Activated CD4-positive, CD25-positive, alpha-beta regulatory T cell (primary cell): ENCODE results near the gene PIAS1.
"Not testable (repeated sequence)": the region's sequence is repeated elsewhere in the genome, so short reads cannot be mapped to it uniquely, and the experiment has no call there.

Experiments used
- DNase-seq, 4 experiments: peaks; one replicate each; lab custom pipeline; 2025; lab: John Stamatoyannopoulos, UW

The PIAS1 gene

DNA sequence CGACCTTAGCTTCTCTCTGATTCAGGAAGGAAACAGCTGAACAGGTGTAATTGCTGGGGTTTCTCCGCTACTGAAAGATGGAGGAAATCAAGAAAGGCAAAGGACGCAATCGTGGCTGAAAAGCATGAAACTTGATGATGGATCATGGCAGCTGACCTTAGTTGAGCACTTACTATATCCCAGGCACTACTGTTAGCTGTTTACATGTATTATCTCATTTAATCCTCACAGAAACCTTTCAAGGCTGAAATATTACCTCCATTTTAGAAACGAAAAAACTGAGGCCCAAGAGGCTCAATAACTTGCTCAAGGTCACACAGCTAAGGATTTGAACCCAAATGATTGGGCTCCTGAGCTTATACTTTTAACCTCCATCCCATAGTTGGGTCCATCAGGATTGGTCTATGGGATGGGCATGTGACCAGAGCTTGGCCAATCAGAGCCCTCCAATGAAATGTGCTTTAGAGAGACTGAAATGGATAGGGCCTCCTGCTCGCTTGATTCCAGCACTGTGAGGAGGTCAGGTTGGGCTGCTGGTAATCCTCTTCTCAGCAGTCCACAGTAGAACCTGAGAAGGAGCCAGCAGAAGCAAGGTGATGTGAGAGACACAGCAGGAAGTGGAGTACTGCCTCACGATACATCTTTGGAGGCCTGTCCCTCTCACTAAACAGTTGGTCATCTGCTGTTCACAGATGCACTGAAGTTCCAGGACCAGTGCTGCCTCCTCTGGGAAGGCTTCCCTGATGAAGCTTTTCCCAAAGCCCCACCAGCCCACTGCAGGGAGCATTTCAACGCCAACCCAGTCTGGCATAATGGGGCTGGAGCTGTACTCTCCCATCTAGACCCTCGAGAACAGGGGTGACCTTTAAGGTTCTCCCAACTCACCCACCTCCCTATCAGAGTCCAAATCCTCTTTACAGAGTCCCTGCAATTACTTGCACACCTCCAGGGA lies 165.0 kb downstream of the PIAS1 start:
- no peak for DNase-seq

DNA sequence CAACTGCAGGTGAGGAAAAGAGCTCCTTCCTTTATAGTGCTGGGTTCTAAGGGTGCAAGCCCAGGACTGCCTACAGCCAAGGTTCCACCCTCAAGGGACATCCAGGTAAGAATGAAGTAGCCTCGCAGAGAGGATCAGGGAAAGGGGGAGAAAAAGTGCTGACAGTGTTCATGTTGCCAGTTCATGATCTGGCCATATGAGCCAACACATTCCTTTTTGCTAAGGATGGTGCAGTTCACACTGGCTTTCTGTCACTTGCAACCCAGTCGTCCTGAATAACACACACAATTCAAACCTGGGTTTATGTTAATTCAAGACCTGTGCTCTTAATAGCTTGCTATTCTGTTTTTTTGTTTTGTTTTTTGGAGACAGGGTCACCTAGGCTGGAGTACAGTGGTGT lies 166.4 kb downstream of the PIAS1 start:
- DNase-seq: no peak

DNA sequence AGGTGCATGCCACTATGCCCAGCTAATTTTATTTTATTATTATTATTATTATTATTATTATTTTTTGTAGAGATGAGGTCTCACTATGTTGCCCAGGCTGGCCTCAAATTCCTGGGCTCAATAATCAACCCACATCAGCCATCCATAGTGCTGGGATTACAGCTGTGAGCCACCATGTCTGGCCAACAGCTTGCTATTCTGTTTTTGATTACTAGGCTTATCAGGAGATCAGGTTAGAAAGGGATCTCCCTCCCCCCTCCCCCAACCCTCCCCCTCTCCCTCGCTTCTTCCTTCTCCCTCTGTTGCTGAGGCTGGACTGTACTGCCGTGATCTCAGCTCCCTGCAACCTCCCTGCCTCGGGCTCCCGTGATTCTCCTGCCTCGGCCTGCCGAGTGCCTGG lies 166.9 kb downstream of the PIAS1 start:
- no peak for DNase-seq

DNA sequence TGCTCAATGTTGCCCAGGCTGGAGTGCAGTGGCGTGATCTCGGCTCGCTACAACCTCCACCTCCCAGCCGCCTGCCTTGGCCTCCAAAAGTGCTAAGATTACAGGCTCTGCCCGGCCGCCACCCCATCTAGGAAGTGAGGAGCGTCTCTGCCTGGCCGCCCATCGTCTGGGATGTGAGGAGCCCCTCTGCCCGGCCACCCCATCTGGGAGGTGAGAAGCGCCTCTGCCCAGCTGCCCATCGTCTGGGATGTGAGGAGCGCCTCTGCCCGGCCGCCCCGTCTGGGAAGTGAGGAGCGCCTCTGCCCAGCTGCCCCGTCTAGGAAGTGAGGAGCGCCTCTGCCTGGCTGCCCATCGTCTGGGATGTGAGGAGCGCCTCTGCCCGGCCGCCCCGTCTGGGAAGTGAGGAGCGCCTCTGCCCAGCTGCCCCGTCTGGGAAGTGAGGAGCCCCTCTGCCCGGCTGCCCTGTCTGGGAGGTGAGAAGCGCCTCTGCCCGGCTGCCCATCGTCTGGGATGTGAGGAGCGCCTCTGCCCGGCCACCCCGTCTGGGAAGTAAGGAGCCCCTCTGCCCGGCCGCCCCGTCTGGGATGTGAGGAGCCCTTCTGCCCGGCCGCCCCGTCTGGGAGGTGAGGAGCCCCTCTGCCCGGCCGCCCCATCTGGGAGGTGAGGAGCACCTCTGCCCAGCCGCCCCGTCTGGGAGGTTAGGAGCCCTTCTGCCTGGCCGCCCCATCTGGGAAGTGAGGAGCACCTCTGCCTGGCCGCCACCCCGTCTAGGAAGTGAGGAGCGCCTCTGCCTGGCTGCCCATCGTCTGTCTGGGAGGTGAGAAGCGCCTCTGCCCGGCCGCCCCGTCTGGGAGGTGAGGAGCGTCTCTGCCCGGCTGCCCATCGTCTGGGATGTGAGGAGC lies 167.7 kb downstream of the PIAS1 start:
- DNase-seq: not testable (repeated sequence)

DNA sequence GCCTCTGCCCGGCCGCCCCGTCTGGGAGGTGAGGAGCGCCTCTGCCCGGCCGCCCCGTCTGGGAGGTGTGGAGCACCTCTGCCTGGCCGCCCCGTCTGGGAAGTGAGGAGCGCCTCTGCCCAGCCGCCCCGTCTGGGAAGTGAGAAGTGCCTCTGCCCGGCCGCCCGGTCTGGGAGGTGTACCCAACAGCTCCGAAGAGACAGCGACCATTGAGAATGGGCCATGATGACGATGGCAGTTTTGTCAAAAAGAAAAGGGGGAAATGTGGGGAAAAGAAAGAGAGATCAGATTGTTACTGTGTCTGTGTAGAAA lies 168.3 kb downstream of the PIAS1 start:
- DNase-seq: not testable (repeated sequence)

DNA sequence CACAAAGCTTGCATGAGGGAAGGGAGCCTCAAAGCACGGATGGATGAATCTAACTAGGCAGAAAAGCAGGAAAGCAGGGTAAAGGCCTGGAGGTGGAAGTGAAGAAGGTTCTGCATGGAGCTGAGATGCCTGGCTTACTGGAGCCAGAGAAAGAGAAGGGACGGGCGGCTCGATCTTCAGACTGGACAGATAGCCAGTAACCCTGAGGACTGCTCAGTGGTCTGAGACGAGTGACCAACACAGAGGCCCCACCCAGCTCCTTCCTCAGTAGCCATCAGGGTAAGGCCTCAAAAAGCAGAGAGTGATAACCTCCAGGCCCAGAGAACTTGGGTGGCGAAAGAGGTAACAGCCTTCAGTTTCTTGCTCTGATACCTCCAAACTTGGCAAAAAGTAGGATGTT lies 169.1 kb downstream of the PIAS1 start:
- no peak for DNase-seq

DNA sequence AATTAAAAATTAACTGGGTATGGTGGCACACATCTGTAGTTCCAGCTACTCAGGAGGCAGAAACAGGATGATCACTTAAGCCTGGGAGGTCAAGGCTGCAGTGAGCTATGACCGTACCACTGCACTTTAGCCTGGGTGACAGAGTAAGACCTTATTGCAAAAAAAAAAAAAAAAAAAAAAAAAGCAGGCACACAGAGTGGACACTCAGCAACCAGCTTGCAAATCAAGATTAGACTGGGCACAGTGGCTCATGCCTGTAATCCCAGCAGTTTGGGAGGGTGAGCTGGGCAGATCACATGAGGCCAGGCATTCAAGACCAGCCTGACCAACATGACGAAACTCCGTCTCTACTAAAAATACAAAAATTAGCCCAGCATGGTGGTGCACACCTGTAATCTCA lies 170.0 kb downstream of the PIAS1 start:
- no peak for DNase-seq

DNA sequence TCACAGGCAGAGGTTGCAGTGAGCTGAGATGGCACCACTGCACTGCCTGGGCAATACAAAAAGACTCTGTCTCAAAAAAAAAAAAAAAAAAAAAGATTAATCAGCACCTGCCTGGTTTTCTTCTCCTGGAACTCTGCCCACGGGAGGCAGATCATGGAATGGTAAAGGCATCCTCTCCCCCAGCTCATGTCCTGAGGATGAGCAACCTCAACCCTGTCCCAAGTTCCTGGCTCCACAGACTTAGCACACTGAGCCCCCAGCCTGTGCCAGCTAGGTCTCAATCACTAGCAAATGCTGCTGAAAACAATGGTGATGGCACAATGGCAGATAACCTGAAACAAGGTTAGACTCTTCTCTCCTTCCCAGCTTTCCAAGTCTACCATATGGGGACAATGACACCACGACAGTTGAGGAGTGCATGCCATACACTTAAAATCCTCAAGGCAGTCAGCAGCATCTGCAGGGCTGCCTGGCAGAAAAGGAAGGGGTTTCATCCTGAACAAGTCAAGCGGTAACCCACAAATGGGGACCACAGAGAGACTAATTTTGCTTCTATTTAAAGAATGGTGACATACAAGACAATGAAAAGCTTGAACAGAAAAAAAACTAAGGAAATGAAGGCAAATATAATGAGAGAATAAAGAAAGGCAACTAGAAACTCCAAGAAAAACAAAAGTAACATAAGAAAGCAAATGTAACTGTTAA lies 170.6 kb downstream of the PIAS1 start:
- DNase-seq: no peak

DNA sequence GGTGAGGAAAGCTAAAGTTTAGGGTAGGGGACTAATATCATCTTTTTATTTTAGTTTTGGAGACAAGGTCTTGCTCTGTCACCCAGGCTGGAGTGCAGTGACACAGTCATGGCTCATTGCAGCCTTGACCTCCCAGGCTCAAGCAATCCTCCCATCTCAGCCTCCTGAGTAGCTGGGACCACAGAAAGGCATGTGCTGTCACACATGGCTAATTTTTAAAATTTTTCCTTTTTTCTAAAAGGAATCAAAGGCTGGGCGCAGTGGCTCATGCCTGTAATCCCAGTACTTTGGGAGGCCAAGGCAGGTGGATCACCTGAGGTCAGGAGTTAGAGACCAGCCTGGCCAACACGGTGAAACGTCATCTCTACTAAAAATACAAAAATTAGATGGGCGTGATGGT lies 171.3 kb downstream of the PIAS1 start:
- not testable (repeated sequence) for DNase-seq

DNA sequence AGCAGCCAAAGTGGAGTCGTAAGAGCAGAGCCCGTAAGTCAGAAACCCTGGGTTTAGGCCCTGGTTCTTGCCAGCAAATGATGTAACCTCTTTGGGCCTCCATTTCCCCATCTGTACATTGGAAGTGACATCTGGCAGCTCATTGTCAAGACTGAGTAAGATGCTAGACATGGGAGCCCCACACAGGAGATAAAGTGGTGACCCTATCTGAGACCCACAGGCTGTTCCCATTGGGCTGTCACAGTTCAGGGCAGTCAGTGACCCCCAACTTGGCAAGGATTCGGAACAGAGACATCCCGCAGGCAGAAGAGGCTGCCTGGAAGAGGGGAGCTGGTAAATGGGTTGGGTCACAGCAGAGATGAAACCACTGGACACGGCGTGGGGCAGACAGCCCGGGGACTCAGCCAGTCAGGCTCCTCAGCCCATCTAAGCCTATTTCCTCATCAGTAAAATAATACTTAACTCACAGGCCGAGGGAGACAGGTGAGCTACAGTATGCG lies 173.6 kb downstream of the PIAS1 start:
- DNase-seq: no peak

DNA sequence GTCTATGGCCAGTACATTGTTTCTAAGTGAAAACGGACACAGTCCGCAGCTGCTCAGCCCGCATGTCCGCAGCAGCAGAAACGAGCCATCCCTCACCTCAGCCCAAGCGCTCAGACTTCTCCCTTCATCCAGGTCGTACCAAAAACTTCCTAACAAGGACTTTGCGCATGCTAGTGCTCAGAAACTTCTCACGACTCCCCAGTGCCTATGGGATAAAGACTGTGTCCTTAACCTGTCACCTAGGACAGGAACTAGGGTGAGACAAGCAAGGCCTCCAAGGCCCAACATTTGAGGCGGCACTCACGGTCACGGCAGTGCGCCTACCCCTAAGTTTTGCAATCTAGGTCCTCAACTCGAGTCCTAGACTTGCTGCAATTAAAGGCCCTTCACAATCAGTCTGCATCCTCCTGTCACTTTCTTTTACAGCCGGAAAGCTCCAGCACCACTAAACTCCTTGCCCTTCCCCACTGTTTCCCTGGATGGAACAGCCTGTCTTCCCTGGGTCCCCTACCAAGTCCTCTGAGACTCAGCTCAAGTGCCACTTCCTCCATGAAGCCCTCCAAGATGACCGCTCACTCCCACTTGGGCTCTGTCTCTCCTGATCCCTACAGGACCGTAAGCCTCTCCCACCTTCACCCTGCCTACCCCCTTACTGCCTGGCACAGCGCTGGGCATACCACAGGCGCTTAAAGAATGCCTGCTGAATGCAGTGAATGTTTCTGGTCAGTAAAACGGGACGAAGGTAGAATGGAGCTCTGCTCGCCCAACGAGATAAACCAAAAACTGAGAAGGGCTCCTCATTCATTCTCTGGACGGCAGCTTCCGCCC lies 174.2 kb downstream of the PIAS1 start:
- no peak for DNase-seq

DNA sequence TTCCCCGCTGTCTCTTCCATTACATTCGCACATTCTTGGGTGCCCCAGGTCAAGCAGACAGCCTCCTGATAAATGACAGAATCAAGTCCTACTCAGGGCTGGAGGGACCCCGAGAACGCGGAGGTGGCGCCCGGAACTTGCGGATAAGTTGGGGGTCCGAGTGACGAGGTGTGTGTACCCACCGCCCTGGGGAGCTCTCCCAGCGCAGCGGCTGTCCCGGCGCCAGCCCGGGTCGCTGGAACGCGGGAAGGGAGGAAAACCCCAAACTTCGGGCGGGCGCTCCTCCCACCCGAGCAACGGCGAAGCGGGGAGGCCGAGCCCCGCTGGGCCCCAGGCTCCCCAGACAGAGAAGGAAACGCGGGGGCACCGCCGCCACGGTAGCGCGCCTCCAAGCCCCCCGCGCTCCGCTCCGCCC lies 174.9 kb downstream of the PIAS1 start:
- DNase-seq: no peak

DNA sequence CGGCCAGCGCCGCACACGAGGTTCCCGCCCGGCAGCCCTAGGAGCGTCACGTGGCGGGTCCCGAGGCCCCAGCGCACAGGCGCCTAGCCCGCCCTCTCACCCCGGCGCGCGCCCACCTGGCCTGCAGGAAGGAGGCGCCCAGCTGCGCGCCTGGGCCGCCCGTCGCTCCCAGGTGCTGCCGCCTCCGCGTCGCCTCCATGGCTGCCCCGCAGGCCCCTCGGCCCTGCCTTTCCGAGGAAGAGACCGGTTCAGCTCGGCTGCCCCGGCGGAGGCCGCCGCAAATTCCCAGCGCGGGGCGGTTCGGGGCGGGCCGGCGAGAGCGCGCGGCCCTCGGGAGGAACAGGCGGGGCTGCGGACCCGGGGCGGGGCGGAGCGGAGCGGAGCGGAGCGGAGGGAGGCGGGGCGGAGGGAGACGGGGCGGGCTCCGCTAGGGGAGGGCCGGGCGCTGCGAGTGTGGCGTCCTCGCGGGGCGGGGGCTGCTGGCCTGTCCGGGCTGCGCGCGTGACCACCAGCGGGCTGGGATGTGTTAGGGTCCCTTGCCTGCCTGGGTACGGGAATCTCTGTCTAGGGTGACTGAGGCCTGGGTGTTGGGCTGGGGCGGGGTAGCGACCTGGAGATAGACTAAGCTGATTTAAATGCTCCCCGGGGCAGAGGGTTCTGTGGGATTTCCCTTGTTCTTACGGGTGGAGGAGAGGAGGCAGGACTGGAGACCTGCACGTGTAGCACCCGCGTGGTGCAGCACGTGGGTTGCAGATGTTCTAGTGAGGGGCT lies 175.5 kb downstream of the PIAS1 start, which contains the start of gene CLN6:
CLN6 (minus strand) TSS at position 343 of the 771 bp plus-strand sequence; CDS start at position 199, 144 bp downstream.
- peak; percentile 68 to 75 (median 72) for DNase-seq

DNA sequence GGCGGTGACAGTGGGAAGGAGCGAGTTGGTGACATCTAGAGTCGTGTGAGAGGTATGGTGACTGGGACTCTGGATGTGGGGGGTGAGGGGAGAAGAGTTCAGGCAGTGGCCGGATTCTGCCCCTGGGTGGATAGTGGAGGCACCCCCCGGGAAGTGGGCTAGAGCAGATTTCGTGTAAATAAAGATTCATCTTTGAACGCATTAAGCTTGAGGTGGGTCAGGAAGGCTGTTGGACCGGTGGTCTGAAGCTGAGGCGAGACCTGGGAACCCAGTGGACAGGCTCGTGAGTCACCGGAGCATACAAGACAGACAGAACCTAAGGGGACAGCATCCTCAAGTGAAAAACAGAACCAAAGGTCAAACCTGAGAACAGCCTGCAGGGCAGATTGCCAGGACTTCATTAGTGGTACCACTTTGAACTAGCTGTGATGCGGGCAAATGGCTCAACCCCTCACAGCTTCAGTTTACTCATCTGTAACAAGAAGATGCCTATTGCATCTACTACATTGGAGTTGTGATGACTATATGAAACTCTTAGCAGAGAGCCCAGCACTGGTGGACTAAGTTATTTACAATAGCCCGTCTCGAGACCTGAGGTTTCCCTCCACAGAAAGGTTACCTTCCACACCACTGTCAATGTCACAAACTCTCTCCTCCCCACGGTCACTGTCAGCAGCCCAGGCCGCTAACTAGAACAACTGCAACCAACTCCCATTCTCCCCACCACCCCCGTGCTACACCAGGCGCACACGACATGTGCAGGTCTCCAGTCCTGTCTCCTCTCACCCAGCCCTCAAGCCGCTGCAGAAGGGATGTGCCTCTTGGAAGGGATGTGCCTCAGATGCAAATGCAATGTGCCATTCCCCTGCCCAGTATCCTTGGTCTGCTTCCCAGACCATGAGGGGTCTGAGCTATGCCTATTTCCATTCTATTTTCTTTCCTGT lies 176.3 kb downstream of the PIAS1 start:
- DNase-seq: no peak

DNA sequence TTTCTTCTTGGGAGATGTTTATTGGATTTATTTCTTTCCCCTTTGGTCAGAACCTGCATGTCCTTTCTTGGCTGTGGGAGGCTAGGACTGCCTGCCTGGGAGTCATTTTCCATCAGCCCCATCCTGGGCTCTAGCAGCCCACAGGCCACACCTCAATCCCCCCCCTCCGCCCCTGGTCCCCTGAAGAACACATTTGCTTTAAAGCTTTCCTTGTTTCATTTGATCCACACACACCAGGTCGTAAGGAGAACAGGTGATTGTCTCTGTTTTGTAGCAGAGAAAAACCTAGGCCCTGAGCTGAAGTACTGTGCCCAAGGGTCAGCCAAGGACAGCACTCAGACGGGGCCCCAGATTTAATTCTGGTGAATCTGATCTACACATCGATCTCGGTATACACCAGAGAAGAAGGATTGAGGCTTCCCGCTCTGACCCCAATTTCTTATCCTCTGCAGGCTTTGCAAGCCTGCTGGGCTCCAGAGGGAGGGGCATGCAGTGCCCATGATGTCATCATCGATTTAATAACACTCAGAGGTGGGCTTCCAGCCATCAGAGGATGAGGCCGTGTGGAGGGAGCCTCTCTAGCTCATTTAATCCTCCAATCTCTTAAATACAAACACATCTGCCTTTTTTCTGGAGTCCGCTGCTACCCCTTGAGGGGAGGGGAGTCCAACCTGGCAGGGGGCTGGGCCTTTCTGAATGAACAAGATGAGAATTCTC lies 177.1 kb downstream of the PIAS1 start:
- DNase-seq: no peak

DNA sequence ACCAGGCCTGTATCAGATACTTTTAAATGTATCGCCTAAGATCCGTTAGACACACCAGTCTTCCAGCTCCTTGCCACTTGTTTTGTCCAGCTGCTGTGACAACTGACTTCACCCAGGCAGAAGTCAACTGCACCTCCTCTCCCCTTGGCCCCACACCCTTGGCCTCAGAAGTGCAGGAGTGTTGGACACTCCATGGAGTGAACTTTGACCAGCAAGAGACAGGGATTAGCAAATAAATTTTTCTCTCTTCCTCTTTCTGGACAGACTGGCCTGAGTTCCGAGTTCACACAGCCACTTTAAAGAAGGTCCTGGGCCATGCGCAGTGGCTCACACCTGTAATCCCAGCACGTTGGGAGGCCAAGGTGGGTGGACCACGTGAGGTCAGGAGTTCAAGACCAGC lies 178.3 kb downstream of the PIAS1 start:
- DNase-seq: no peak

DNA sequence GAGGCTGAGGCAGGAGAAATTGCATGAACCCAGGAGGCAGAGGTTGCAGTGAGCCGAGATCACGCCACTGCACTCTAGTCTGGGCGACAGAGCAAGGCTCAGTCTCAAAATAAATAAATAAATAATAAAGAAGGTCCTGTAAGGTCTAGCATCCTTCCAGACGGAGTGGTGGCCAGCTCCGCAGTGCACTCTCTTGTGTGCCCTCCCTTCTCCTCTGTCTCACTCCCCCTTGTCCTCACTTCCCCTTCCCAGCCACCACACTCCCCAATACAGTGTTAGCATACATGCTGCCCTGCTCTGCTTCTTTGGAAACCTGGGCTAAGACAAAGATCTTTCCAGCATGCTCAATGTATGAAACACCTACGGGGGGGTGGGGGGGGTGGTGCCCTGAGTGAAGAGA lies 178.8 kb downstream of the PIAS1 start:
- DNase-seq: no peak

DNA sequence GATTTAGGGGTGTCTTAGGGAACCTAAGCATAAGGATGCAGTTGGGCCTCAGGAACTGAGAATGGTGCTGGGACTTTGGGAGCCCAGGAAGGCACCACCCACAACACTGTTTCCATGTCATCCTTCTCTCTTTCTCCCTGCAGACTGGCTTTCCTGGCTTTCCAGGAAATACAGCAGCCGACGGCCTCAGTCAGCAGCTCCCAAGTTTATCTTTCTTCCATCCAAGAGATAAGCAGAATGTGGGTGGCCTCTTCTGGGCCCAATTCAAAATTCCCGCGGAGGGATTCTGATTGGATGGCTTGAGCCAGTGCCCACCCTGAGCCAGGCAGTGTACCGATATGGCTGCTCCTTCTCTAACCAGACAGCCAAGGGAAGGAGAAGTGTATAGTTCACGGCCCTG lies 179.9 kb downstream of the PIAS1 start:
- DNase-seq: no peak

DNA sequence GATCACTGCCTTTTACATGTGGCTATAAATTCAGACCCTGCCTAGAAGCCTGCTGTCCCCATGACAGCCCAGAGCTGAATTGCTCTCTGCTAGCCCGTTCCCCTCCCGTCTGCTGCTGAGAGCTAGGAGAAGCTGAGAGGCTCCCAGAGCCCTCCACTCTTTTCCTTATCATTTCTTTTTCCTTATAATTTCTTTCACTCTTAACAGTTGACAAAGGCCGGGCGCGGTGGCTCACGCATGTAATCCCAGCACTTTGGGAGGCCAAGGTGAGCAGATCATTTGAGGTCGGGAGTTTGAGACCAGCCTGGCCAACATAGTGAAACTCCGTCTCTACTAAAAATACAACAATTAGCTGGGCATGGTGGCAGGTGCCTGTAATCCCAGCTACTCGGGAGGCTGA lies 180.4 kb downstream of the PIAS1 start:
- DNase-seq: not testable (repeated sequence)
